ENCODE data around the gene DLK1.

The DLK1 gene

DNA sequence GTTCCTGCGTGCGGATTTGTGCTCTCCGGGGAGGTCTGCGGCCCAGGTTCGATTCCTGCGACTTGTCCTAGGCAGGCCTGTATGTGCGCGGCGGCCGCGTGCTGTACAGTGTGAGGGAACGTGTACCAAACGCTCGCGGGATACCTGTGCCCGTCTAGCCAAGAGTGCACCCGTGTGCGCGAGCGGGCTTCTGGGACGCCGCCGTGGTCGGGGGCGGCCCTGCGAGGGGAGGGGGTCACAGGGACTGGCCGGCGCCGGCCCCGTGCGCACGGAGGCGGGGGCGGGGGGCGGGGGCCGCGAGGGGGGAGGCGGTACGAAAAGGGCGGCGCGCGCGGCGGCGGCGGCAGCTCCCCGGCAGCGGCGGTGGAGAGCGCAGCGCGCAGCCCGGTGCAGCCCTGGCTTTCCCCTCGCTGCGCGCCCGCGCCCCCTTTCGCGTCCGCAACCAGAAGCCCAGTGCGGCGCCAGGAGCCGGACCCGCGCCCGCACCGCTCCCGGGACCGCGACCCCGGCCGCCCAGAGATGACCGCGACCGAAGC lies at the start of gene DLK1:
TSS of gene DLK1 (plus strand) at position 343 of the 536 bp plus-strand sequence. CDS start at position 520, 177 bp downstream.
- no peak for DNase-seq (ENCODE audit: low spot score)

DNA sequence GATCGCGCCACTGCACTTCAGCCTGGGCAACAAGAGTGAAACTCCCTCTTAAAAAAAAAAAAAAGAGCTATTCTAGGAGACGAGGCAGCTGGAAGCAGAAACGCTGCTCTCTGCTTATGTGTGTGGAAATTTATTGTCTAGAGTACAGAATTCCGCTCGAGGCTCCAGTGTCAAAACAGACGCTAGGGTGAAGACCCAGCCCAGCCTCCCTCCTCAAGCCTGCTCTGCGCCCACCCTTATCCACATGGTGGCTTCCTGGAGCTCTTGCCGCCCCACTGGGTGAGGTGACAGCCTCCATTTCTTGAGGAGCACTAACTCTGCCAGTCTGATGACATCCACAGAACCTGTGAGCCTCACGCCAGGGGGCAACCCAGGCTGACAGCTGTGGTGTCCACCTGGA lies 49.5 kb upstream of the DLK1 start:
- no peak for DNase-seq (ENCODE audit: low spot score)

DNA sequence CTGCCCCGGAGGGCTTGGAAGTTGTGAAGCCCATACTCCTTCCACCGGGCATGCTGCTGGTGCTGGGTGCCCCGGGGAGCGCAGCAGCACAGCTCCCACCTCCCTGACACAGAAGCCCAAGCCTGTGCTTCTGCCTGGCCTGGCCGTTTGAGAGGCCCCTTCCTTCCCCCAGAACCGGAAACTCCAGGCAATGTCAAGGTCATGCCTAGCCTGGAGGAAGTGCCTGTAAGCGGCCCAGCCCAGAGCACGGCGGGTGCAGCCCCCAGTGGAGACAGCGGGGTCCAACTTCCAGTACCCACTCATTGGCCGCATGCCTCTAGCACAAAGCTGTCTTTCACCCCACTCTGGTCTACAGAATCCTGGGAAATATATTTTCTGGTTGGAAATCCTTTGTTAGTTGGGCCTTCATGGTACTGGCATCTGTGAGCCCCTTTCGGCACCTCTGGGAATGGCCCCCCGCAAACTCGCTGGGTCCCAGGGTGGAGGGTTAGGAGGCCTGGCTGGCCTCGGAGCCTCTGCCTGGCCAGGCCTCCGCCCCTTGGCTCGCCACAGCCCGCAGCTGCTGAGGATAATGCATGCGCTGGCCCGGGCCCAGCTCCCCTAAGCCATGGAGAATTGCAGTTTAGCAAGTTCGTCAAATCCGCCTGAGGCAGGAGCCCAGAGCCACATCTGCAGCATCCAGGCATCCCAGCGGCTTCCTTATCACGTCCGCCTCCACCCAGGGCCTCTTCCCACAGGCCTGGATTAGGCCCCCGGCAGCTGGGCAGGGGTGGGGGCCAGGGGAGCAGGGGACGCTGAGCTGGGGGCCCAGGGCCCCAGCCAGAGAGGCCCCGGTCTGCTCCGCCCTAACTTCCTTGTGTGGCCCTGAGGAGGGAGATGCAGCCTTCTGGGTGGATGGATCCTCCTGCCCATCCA lies 48.9 kb upstream of the DLK1 start:
- peak; percentile 26 for DNase-seq (ENCODE audit: low spot score)

DNA sequence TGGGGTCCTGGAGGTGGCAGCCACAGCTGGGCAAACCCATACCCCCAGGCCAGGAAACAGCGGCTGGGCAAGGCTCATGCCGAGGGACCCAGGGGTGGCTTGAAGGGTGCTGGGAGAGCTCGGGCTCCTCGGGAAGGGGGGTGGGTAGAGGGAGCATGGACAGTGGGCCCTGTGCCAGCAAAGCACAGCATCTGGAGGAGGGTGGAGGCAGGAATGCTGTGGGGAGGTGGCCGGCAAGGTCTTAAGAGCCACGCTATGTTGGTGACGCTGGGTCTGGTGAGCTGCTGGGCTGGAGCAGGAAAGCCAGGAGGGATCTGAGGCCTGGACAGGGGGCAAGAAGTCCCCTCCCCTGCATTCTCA lies 48.2 kb upstream of the DLK1 start:
- DNase-seq (ENCODE audit: low spot score) = no peak

DNA sequence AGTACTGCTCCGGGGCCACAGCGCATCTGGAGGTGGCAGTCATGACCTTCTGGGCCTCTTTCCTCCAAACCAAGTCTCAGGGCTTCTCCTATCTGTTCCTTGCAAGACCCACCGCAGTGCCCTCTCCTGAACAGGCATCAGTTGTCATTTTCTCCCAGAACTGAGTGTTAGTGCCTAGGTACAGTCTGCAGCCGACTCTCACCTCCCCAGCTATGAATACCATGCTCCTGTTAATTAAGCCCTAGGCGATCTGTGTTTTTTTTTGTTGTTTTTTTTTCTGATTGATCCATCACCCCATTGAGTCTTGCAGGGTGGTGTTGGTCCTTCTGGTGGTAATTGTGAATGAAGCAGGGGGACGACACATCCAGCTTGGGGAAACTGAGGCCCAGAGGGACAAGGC lies 47.5 kb upstream of the DLK1 start:
- no peak for DNase-seq (ENCODE audit: low spot score)

DNA sequence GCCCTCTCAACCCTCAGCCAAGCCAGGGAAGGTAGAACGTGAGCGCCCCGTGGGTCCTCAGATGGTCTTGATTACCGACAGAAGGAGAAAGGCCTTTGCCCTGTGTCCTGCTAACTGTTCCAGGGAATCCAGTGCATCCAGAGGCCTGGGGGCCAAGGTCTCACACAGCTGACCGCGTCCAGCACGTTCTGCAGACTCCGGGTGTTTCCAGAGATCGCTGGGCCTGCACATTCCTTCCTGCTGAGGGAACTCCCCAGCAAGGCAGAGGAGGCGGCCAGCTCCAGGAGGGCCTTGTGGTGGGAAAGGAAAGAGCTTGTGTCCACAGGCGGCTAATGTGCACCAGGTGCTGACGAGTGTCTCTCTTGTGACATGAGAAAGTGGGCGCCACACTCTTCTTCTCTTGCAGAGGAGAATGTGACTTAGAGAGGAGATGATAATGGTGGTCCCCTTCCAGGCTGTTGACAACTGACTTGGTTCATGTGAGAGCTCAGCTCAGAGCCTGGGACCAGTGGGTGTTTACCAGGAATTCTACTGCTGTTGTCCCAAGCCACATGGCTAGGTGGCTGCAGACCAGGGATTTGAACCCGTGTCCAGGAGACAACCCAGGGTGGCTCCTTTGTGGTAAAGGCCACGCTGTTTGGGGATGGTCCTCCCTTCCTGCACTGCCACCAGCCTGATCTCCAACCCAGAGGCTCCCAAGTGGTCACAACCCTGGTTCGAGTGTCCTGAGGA lies 46.8 kb upstream of the DLK1 start:
- no peak for DNase-seq (ENCODE audit: low spot score)

DNA sequence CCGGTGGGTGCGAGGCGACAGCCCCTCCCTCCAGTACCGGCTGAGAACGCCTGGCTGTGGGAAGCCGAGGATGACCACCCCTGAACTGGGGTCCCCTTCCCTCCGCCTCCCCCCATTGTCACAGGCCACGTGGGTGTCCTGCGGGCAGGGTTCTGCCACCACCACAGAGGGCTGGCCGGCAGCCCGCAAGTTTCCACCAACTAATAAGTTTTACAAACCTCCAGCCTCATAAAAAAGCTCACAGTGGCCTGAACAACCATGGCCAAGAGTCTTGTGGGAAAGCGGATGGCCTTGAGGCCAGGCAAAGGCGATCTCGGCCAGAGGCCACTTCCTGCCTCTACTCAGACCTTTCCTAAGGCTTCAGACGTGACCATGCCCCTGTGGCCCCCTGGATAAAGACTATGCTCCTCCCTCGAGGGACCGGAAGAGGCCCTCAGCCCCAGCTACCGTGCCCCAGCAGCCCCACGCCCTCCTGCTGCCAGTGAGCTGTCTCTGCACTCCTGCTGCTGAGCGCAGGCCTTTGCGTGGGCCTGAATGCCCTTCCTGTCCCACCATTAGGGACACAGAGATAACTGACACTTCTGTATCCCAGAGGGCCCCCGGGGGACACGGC lies 46.1 kb upstream of the DLK1 start:
- no peak for DNase-seq (ENCODE audit: low spot score)

DNA sequence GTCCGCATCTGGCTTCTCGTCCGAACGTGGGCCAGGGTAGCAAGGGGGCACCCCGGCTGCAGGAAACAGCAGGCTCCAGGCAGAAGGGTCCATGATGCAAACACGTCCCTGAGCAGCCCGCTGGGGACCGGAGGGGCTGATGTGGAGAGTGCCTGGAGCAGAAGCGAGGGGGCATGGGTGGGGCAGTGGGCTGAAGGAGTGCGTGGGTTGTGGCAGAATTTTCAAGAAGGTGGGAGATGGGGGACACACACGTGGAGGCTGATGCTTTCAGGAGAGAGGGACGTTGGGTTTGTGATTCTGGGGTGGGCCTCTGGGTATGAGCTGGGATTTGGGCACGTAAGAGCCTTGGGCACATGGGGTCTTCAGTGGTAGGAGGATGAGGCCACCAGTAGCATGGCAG lies 45.6 kb upstream of the DLK1 start:
- no peak for DNase-seq (ENCODE audit: low spot score)

DNA sequence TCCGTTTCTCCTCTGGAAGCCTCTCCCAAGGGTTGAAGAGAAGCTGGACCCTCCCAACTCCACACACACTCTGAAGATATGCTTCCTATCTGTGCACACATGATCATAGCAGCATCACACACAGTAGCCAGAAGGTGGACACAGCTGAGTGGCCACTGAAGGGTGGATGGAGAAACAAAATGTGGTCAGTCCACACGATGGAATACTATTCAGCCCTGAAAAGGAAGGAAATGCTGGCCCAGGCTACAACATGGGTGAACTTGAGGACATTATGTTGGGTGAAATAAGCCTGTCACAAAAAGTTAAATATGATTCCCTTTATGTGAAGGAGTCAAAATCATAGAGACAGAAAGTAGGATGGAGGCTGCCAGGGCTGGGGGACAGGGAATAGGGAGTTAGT lies 43.9 kb upstream of the DLK1 start:
- DNase-seq (ENCODE audit: low spot score) = no peak

DNA sequence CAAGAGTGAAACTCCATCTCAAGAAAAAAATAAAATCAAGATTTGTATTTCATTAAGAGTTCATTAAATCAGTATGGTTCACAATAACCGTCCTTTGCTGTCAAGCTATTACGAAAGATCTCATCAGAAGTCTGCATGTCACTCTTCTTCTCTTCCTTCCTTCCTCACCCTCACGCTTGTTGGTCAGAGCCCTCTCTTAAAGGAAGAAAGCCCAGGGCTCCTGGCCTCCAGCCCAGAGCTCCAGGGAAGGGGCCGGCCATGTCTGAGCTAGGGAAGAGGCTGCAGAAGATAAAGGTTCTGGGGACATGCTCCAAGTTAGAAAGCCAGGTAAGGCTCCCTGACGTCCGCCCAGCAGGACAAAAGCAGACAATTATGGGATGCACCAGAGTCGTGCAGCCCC lies 43.1 kb upstream of the DLK1 start:
- no peak for DNase-seq (ENCODE audit: low spot score)

DNA sequence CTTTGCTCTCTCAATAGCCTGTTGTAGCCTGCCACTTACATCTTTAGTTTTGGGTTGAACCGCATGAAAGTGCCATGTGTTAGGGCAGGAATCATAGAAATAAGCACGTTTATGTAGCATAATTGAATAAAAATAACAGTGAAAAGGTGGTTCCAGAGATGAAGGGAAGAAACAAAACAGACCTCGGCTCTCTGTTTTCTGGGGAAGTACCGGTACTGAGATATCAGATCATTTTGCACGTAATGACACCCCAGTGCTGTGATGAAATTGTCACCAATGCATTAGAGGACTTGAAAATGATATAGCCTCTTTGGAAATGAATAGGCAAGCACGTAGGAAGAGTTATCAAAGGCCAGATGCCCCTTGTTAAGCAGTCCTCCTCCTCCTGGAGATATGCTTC lies 42.5 kb upstream of the DLK1 start:
- DNase-seq (ENCODE audit: low spot score) = no peak

DNA sequence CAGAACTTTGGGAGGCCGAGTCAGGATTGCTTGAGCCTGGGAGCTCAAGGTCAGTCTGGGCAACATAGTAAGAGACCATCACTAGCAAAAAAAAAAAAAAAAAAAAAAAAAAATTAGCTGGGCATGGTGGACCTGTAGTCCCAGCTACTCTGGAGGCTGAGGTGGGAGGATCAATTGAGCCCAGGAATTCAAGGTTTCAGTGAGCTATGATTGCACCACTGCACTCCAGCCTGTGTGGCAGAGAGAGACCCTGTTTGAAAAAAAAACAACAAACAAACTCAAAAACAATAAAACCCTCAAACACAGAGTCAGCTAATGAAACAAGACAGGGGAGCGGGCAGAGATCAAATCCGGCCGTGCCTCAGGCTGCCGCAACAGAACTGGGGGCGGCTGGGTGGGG lies 41.7 kb upstream of the DLK1 start:
- DNase-seq (ENCODE audit: low spot score) = no peak

DNA sequence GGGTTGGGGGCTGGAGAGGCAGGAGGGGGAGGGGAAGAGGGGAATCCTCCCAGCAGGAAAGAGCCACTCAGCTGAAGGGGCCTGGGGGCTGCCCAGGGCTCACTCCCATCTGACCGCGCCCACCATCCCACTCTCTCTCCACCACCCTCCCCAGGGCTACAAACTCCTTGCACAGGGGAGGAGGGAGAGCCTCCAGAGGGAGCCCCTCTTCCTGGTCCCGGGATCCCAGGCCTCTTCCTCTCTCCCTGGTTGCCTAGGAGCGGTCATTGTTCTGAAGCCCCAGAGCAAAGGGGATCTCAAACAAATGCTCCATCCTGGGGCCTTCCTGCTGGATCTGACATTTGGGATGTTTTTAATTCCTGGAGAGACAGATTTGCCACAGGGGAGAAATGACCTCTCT lies 39.8 kb upstream of the DLK1 start:
- DNase-seq (ENCODE audit: low spot score) = no peak

DNA sequence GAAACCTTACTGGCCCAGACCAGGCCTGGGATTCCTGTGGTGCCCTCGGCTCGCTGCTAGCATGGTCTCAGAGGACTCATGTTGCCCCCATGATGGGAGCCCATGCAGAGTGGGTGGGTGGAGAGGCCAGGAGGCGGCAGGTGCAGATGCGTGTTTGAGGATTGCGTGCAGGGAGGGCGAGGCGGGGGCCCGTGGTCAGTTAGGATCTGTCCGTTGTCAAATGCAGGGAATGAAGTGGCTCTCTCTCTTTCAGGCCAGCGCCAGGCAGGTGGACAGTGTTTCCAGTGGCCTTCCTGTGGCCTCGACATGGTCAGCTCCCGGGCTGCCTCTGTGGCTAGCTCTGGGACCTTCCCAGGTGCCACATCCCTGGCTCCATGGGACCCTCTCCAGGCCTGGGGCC lies 39.3 kb upstream of the DLK1 start:
- no peak for DNase-seq (ENCODE audit: low spot score)

DNA sequence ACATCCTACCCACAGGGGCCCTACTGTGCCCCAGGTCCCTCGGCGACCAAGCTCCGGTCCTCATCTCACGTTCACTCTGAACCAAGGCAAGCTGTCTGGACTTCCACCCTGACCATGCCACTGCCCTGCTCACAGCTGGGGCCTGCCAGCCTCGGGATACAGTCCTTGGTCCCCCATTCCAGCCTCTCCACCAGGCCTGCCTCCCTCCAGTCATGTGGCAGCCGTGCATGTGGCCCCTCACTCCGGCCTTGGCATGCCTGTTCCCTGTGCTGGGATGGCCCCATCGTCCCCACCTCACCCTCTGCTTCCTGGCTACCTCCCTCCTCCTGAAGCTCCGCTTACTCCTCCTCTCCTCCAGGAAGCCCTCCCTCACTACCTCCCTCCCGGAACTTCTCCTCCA lies 38.6 kb upstream of the DLK1 start:
- DNase-seq (ENCODE audit: low spot score) = no peak

DNA sequence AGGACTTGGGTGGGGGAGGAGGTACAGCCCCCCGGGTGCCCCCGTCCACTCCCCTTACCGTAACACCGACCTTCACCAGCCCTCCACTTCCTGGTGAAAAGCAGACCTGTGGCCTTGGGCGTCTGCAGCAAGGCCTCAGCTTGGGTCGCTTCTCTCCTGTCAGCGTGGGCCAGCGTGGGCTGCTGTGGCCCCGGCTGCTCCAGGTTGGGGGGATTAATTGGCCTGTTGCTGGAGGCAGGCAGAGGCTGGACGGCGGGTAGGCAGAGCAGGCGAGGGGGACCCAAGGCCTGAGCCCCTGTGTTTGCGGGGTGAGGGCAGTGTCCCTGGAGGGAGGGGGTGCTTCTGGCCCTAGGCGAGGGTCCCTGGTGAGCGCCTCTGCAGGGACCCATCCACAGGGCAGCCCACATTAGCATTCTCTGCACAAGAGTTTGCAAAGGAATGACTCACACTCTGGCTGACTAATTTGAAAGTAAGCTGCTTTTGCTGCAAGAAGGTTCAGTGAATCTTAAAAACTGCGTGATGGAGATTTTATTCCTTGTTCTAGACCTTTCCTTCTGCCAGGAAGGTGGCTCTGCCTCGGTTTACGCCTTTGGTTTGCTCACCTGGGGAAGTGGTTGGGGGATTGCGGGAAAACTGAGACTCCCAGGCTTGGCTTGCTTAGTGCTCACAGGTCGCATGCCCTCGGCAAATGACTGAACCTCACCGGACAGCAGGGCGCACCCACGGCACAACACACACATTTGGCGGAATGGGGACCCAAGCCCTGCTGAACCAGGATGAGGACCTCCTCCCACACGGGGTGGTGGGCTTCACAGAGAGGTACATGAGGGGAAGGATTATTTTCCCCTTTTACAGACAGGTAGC lies 37.9 kb upstream of the DLK1 start:
- DNase-seq (ENCODE audit: low spot score) = no peak

DNA sequence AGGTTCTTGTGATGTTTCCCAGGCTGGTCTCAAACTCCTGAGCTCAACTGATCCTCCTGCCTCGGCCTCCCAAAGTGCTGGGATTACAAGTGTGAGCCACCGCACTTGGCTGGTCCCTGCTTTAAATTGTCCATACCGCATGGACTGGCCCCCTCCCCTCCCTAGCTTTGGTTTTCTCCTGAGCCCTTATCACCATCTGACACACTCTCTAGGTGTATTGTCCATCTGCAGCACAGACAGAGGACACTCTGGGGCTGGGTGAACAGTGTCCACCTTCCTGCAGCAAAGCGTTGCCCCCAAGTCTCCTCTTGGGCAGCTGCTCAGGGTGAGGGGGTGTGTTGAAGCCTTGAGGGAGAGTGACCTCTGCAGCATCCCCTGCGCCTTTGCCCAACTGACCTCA lies 36.0 kb upstream of the DLK1 start:
- DNase-seq (ENCODE audit: low spot score) = no peak

DNA sequence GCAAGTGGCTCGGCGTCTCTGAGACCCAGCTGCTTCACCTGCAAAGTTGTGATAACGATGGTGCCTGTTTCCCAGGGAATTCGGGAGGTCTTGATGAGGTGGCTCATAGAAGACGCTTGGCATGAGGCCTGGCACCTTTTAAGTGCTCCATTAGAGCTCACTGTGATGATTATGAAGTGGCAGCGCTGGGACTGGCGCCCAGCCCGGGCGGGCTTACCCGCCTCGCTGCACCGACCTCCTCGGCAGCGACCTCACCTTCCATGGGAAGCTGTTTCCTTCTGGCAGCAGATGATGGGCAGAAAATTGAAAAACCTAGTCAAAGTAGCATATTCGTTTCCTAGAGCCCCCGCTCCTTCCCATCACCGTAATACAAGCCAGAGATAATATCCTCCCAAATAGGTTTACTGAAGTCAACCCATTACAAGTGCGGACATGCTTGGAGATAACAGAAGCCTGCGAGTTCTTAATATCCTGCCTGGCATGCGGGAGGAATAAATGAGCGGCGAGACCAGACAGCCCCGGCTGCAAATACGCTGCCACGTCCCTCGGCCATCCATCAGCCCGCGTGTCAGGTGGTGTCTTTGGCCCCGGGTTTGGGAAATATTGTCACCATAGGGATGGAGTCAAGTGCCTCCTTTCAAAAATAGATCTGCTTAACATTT lies 35.2 kb upstream of the DLK1 start:
- DNase-seq (ENCODE audit: low spot score) = no peak

DNA sequence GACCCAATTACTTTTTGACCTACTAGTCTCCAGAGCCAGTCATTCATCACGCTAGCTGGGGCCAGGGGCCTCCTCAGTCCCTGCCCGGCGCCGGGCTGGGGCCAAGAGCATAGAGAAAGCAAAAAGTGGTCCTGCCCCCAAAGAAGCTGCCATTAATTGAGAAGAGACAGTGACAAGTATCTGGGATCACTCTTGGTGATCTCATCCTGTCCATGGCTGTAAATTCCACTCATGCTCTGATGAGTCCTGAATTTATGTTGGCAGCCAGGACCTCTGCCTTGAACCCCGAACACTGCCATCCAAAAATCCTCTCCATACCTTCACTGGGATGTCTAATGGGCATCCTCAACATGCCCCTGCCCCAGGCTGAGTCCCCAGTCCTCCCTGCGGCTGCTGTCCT lies 34.4 kb upstream of the DLK1 start:
- DNase-seq (ENCODE audit: low spot score) = no peak

DNA sequence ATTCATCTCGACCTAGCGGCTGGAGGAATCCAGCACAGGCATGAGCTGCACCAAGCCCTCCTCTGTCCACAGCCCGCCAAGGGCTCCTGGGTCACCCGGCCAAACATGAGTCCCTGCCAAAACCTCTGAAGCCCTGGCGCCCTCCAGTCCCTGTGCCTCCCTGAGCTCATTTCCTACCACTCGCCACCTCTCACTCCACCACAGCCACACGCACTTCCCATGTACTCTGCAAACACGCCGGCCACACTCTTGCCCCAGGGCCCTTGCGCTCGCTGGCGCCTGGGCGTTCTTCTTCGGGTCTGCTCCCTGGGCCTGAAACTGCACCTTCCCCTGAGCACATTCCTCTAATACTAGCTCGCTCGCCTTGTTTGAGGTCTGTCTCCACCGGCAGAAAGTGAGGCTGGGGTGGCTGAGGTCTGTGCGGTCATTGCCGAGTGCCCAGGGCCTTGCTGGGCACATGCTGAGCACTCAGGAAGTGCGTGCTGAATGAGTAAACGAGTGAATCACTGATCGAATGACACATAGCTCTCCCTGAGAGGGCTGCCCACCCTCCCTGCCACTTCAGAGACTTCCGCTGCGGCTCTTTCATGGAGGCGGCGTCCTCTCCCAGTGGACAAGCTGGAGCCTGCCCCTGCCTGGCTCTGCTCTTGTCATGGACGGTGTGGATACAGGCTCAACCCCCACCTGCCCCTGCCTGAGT lies 33.7 kb upstream of the DLK1 start:
- no peak for DNase-seq (ENCODE audit: low spot score)

Measured in pons (tissue), 1 donor.